Kasumi-1 (cell line): ENCODE data around the gene LNX2.

Source experiments
- DNase-seq, 2 experiments: peaks; one replicate each; lab custom pipeline; 2025; lab: John Stamatoyannopoulos, UW

Gene LNX2

GRCh38 chr13:27605610-27606200 lies 14.6 kb downstream of the LNX2 start:
- DNase-seq = no peak

- no peak for DNase-seq
These were observed 15.2 kb downstream of the LNX2 start for GRCh38 chr13:27605099-27605498.

- DNase-seq = no peak
These were observed 18.5 kb downstream of the LNX2 start for GRCh38 chr13:27601803-27602202.

GRCh38 chr13:27601208-27601607 lies 19.1 kb downstream of the LNX2 start:
- DNase-seq = no peak

GRCh38 chr13:27600711-27601110 lies 19.6 kb downstream of the LNX2 start:
- DNase-seq = no peak

GRCh38 chr13:27599845-27600553 lies 20.3 kb downstream of the LNX2 start:
- no peak for DNase-seq

GRCh38 chr13:27599096-27599495 lies 21.2 kb downstream of the LNX2 start:
- DNase-seq = no peak

- no peak for DNase-seq
These were observed 25.1 kb downstream of the LNX2 start for GRCh38 chr13:27595055-27595811.

- DNase-seq = no peak
These were observed 27.1 kb downstream of the LNX2 start for GRCh38 chr13:27593267-27593666.

- no peak for DNase-seq
These were observed 27.5 kb downstream of the LNX2 start for GRCh38 chr13:27592865-27593264.

- no peak for DNase-seq
These were observed 31.9 kb downstream of the LNX2 start for GRCh38 chr13:27588405-27588804.

- DNase-seq = peak in 1 of 2 experiments; percentile 8
These were observed 33.1 kb downstream of the LNX2 start for GRCh38 chr13:27587095-27587746.

GRCh38 chr13:27583645-27584044 lies 36.7 kb downstream of the LNX2 start:
- no peak for DNase-seq

GRCh38 chr13:27578121-27579030 lies 42.0 kb downstream of the LNX2 start:
- DNase-seq = no peak

GRCh38 chr13:27574661-27575060 lies 45.7 kb downstream of the LNX2 start:
- DNase-seq = no peak

- no peak for DNase-seq
These were observed 47.1 kb downstream of the LNX2 start for GRCh38 chr13:27573265-27573664.

GRCh38 chr13:27572234-27572901 lies 48.0 kb downstream of the LNX2 start:
- DNase-seq = no peak

- no peak for DNase-seq
These were observed 49.4 kb downstream of the LNX2 start for GRCh38 chr13:27570906-27571305.

GRCh38 chr13:27569405-27569804 lies 50.9 kb downstream of the LNX2 start:
- no peak for DNase-seq

- no peak for DNase-seq
These were observed 54.5 kb downstream of the LNX2 start for GRCh38 chr13:27565818-27566217.

GRCh38 chr13:27562457-27562856 lies 57.9 kb downstream of the LNX2 start:
- no peak for DNase-seq
